Activated CD4-positive, alpha-beta T cell treated with anti-CD3 and anti-CD28 coated beads for 48 hours (primary cell): Measurements from ENCODE around the gene MMS19.
"Not testable (repeated sequence)": the region's sequence is repeated elsewhere in the genome, so short reads cannot be mapped to it uniquely, and the experiment has no call there.

Experiments used
- DNase-seq: peaks from one replicate; pipeline ENCODE4 v3.0.0-alpha.2; 2020

The MMS19 gene

DNA sequence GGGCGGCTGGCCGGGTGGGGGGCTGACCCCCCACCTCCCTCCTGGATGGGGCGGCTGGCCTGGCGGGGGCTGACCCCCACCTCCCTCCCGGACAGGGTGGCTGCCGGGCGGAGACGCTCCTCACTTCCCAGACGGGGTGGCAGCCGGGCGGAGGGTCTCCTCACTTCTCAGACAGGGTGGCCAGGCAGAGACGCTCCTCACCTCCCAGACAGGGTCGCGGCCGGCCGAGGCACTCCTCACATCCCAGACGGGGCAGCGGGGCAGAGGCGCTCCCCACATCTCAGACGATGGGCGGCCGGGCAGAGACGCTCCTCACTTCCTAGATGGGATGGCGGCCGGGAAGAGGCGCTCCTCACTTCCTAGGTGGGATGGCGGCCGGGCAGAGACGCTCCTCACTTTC, 30.7 kb upstream of the MMS19 start:
- DNase-seq: not testable (repeated sequence)

DNA sequence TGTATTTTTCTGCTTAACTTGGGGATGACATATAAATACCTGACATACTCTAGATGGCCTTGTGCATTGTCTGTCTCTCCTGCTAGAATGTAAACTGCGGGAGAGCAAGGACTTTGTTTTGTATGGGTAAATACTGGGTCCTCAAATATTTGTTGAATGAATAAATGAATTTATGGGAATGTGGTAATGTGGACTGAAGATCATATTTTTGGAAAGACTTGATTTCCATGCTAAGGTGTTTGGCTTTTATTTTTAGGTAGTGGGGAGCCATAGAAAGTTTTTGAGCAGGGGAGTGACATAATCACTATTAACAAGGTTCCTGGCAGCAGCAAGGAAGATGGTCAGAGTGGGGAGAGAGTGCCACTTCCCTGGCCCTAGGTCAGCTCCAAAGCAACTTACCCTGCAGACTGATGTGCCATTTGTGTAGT, 27.5 kb upstream of the MMS19 start:
- no peak for DNase-seq

DNA sequence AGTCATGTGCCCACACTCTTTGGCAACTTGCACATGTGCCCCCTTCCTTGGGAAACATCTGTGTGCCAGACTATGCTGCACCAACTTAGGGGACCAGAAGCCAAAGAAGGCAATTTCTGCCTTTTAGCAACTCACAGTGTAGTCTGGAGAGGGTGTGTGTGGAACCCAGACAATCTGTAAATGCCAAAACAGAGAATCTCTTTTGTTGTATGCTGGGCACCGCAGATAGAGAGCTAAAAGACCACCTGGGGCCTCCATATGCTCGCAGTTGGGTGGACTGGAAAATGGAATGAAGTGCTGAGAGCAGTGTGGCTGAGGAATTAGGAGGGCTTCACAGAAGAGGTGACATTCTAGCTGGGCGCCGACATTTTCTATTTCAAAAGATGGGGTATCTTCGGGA, 26.9 kb upstream of the MMS19 start:
- DNase-seq: no peak

DNA sequence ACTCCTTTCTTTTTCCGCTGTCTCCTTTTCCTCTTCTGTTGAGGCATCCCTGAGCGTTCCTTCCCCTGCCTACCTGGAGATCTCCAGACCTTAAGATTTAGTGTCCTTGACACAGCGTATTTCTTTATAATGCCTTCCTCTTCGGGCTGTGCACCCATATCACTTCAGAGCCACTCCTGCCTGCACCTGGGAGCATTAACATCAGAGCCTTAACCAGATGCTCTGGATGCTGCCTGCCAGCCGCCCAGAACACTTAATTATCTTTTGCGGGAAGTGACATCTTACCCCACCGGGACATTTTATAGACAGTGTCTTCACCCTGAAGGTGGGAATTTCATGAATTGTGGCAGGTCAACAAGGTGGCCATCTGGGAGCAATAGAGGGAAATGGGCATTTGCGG, 24.7 kb upstream of the MMS19 start:
- no peak for DNase-seq

DNA sequence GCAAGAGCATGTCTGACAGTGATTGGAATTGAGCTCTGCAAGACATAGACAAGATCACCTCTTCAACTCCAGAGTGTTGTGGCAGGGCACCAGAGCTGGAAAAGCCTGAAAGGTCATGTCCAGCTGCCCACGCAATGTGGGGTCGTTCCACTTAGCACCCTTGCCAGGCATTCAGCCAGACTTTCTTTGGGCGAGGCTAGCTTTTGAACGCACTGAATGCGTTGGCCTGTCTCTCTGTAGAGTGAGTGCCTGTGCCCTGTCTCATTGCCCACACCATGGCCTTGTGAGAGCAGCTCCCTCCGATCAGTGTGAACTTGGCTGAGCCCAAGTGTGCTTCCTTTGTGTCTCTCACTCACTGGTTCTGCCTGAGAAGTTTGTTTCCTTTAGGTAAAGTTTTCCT, 23.8 kb upstream of the MMS19 start:
- no peak for DNase-seq

DNA sequence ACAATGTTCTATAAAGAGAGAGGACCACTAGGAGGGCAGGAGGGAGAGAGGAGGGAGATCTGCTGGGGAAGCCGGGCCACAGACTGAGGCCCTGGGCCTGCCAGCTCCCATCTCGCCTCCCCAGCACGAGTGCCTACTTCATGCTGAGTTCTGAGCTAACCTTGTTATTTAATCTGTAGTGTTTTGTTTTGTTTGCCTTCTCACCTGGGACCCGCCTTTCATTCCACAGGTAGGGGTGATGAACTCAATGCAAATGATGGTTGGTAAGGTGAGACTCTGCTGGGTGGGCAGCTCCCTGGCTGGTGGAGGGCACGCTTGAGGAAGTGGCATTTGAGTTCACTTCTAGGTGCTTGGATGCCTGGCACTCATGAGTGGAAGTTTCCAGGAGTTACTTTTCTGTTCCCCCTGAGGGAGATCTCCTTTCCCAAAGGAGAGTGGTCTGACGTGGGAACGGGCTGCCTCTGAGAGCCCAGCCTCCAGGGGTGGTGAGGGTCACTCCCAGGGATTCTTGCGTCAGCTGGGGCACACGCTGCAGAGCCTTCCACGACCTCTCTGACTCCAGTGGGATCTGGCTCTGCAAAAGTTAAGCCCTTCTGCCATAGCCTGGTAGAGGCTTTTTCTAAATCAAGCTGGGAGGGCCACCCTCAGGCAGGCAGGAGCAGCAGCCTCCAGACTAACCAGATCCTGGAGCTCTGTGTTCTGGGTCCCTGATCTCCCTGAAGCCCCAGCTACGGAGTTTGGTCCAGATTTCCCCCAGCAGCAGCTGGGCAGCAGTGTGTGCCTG, 22.9 kb upstream of the MMS19 start:
- no peak for DNase-seq

DNA sequence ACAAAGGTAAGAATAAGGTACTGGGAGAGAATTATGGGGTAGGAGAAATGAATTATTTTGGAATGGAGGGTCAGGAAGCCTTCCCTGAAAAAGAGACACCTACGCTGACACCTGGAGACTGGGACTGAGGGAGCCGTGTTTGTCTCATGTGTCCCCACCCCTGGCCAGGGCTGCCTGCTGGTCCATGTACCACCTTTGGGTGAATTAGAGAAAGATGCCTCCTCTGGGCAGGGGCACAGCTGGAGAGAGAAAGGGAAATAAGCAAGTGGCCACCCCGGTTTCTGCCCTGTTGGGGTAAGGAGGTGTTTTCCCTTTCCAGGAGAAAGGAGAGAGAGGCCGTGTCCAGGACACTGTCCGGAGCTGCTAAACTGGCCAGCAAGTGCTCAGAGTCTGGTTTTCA, 22.3 kb upstream of the MMS19 start:
- DNase-seq: no peak

DNA sequence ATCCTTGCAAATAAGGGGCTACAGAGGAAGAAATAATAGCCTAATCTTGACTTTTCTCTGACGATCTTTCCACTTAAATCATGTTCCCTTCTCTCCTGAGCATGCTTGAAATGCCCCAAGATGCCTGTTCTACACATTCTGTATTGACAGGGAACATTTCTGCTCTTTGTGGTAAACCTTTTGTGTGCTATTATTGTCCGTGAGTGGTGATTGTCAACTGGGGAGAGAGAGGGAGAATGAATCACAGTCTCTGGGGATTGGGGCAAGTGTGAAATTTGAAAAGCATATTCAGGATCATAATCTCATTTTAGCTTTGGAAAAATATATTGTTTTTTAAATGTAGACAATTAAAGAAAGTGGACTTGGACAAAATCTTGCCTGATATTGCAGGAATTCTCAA, 21.1 kb upstream of the MMS19 start:
- no peak for DNase-seq

DNA sequence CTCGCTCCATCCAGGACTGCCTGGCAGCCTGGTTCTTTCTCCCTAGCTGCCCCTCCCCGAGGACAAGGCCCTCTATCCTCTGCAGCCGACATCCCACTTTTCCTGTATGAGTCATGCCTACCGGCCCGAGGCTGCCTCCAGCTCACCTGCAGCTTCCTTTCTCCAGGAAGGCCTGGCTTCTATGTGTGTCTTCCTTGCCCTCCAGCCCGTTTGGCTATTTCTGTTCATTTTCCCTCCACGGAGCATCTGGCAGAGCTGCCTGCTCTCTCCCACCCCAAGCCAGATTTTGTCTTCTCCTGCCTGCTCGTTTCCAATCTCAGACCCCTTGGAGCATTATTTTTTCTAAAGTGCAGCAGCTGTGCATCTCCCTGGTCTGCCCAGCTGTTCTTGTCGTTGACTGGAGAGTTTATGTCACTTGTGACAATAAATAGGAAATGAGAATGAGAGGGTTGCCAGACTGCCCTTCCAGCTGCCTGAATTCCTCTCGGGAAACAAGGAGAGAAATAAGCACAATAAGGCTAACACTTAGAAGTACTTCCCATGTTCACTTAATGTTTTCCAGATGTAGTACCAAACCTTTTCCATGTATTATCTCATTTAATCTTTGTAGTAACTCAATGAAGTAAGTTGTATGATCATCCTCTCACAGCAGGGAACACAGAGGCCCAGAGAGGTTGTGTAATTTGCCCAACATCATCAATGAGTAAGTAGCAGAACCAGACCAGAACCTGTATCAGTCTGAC, 20.2 kb upstream of the MMS19 start:
- no peak for DNase-seq

DNA sequence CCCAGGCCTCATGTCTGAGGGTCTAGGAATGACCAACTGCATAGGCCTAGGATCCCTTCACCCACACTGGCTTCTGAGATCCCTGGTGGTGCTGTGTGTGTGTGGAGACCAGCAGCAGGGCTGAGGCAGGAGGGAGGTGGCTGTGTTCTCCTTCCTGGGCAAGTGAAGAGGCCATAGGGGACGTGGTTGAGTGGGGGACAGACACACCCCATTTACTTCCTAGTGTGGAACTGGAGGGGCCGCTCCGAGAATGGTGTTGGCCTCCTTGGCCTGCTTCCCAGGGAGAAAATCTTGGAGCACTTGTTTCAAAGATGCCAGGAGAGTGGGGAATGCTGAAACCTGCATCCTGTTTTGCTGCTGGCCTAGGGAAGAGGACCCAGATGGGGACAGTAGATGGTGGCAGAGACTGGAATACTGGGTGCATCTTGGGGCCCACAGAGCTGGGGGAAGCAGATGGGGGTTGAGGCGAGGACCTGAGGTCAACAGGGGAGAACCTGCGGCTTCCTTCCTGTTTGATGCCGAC, 19.6 kb upstream of the MMS19 start:
- DNase-seq: no peak

DNA sequence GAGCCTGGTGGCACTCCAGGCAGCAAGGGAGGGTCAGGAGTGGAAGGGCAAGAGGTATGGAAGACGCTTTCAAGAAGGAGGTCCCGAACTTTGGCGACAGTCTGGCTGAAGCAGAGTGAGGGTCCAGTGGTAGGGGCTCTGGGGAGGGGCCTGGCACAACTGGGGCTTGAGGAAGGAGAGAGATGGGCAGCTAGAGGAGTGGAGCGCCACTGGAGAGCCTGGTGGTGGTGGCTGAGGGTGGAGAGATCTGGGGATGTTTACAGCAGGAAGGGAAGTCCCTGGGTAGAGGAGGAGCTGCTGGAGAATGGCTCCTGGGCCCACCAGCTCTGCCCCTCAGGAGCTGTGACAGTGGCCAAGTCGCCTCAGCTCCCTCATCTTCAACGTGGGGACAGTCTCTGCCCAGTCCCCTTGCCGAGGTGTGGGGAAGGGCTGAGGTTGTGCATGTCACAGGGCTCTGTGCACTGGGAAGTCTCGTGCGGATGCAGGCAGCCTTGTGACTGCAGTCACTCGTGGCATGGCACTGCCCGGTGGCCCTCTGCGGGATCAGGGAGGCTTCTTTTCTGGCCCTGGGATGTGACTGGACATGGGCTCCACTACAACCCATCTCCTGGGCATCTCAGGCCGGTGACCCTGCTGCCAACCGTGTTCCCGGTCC, 19.0 kb upstream of the MMS19 start:
- no peak for DNase-seq

DNA sequence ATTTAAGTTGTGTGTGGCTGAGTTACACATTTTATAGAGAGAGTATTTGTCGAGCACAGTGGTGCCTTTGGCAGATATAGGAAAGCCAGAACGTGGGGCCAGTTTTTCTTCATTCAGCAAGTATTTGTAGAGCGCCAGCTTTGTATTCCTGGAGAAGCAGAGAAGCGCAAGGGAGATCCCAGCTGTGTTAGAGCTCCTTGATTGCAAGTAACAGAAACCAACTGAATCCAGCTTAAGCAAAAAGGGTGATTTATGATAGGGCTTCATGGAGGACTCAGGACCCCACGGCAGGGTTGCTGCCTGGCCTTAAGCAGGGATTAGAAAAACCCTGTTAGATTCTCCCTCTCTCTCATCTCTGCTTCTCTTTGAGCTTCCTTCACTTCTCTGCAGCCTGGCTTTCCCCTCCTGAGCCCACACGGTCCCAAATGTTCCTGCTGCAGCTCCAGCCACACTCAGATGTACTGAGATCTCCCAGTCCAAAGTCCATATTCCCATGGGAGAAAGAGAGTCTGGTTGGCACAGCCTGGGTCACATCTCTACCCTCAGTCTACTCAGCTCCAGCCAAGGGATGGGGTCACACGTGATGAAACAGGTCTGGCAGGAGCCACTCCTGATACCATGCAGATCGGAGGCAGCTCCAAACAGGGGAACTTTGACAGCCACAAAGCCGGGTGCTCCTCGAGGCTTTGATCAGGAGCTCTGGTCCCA, 17.2 kb upstream of the MMS19 start:
- DNase-seq: no peak

DNA sequence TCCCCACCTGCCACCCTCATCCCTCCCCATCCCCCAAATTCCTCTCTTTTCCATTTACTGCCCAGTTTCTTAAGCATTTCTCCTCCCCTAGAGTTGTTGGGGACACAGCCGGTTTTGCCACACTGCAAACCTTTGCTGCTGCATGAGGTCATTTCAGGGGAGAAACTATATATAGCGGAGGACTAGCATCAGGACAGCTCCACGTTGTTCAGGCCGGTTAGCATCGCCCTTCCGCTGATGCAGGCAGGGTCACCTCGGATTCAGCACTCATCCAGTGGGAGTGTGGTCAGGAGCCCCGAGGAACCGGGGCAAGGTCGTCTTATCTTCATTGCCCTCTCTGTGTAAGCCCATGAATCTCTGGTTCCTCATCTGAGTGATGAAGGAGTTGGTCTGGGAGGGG, 16.1 kb upstream of the MMS19 start:
- DNase-seq: no peak

DNA sequence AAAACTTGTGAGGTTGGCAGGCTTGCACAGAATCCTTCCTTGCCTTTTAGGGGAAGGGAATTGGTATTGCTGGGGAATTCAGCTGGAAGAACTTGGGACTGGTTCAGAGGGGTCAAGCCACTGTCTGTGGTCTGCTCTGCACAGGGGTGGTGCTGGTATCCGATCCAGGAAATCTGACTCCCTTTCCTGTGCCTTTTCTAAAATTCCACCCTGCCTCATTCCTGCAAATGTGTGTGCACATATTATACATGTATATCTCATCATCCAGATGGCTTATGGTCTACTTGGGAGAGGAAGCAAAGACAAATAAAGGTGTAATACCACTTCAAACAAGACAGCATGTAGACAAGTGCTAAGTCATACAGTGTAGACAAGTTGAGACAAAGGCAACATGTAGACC, 14.8 kb upstream of the MMS19 start:
- DNase-seq: no peak

DNA sequence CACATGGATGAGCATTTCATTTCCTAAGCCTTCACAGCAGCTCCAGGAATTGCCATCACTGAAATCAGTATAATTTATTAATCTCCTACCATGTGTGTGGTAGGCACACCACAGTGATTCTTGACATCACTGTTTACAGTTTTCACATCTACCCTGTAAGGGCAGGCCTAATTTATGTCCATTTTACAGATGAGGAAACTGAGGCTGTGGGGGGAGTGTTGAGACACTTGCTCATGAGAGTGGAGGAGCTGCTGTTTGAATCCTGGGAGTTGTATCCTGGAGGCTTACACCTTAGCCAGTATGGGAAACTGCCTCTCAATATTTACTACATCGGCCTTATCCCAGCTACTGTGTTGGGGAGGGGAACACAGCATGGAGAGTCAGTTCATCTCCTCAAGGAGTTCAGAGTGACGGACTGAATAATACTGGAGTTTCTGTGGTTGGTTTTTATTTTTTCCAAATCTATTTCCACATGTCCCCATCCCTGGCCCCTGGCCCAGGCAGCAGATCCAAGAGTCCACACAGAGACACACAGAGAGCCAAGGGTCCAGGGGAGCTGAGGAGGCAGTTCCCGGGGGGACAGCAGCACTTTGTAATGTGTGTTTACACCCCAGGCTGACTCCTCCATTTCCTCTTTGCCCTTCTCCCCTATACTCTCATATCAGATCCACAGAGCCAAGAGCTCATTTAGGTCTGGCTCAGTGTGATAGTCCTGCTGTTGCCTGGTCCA, 13.7 kb upstream of the MMS19 start:
- no peak for DNase-seq

DNA sequence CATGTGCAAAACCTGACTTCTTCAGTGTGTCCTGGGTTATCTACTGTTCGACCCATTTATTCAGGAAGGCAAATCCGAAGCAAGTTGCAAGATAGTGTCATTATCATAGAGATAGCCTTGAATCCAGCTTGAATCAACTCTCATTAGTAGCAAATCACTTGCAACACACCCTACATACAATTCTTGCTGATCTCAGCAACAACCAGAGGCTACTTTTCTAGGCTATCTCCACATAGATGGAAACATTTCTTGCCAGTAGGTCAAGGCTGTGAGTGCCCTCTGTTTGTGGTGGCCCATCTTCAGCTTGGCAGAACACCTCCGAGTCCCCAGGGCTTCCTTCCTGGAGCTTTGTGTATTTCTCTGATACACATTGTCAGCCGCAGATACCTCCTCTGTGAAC, 12.5 kb upstream of the MMS19 start:
- no peak for DNase-seq

DNA sequence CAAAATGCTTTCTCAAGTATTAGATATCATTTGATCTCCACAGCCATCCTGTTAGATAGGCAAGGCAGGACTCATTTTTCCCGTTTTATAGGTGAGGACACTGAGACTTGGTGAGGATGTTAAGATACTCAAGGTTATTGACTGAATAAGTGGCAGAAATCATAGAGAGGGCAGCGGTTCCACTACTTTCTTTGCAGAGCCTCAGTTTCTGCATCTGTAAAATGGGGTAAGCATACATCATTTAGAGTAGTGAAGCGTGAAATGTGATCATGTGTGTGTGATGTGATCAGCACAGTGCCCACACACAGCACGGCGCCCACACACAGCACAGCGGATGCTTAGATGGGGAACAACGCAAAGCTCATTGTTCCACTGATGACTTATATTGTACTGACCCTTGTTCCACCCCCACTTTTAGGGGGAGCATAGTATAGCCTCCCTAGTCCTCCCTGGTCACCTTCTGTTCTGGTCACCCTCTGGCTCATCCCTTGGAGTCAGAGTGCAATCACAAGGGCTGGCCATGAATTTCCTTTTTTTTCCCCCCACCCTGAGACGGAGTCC, 11.0 kb upstream of the MMS19 start:
- no peak for DNase-seq

DNA sequence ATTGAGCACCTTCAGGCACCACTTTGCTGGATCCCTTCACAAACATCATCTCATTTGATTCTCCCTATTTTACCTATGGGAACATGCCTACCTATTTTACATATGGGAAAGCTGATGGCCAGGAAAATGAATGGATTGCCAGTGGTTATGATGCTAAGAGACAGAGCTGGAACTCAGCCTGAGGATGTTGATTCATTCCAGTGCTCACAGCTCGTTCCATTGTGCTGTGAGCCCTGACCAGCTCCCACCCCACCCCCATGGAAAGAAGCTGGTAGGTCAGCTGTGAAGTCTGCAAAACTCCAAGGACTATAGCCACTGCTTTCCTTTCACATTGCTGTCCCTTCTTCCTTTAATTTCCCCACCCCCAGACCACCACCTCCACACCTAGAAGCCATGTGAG, 10.1 kb upstream of the MMS19 start:
- DNase-seq: no peak

DNA sequence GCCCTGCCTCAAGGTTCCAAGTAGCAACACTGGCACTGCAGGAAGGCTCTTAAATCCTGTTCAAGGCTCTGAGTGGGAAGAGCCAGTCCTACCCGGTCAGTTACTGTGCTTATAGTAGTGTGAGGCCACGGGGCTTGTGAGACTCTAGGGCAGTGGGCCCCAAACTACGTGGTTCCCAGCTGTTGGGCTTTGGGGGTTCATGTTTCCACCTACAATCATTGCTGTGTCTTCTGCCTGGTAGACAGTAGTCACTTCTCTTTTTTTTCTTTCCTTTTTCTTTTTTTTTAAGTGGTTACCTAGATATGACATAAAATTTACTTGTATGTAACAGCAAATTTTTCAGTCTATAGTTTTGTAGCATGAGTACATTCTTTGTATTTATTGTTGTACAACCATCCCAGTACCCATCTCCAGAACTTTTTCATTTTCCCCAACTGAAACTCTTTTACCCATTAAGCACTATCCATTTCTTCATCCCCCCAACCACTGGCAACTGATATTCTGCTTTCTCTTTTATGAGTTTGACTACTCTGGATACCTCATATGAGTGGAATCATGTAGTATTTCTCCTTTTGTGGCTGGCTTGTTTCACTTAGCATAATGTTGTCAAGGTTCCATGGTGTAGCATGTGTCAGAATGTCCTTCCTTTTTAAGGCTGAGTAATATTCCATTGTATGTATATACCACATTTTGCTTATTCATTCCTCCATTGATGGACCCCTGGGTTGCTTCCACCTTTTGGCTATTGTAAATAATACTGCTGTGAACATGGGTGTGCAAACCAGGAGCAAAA, 8.2 kb upstream of the MMS19 start:
- no peak for DNase-seq

DNA sequence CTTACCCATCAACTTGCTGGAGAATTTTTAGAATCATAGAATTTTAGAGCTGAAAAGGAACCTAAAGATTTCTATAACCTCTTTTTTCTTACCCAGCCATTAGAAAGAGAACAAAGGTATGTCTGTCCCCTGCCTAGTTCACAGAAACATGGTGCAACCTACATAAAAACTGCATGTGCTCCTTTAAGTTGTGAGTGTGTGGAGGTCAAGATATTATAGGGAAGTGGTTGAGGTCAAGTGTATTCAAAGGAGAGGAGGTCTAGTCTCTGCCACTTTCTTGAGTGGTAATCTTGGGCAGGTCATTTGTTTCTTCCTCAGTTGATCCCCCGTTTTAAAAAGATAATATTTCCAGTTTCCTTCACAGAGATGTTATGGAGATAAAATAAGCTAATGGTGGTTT, 6.9 kb upstream of the MMS19 start:
- DNase-seq: no peak

DNA sequence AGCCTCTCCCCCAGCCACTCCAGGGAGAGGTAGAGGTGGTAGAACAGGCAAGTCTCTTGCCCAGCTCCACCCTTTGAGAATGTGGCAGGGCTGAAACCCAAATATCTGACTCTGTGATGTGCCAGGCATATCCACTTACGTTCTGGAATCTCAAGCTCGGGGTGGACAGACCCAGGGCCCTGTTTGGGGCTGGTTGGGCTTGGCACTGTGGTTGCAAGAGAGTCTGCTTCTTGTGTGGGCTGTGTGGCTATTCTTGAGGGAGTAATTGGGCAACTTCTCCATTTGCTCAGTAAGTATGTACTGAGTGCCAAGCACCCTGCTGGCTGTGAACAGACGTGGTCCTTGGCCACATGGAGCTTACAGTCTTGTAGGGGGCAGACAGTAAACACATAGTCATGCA, 5.2 kb upstream of the MMS19 start:
- no peak for DNase-seq
